ENCODE data around the gene SULT1E1. TPM values are rescaled to one million over a fixed set of nuclear protein-coding genes. Genes with fewer than 3 reads are reported as not detected.

SULT1E1 gene
- total and polyA plus RNA-seq, 4 donors: 1.8 to 63.0 (median 20.4) TPM

- H3K4me1 ChIP-seq (ENCODE audit: control insufficient read depth in 4 of 4, insufficient read depth in 4 of 4, low read length in 3 of 4): no peaks in the 10 kb centered on the region
These were observed 34.2 kb upstream of the SULT1E1 start for GRCh38 chr4:69894186-69894585.

DNA sequence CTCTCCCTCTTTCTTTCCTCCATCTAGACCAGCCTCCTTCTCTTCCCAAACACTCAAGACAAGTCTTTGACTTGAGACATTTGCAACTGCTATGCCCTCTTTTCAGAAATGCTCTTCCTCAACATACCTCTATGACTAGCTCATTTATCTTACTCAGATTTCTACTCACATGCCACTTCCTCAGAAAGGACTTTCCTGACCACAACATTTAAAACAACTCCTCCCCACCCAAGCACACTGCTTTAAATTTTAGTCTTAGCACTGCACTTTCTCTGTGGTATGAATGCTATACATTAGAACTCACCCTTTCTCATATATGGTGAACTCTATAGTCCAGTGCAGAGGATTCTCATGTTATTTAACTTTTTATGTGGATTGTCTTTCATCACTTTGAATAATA lies 28.4 kb upstream of the SULT1E1 start:
- Histone ChIP-seq H3K4me1 (ENCODE audit: control insufficient read depth in 4 of 4, insufficient read depth in 4 of 4, low read length in 3 of 4) (no peaks in the 10 kb centered on the region), H3K27ac (ENCODE audit: low read depth in 1 of 2, low read length in 2 of 2) (no peak overlapping the region), H3K4me3 (ENCODE audit: low read depth in 1 of 3, low read length in 3 of 3) (no peak overlapping the region), H3K27me3 (ENCODE audit: control insufficient read depth in 4 of 4, insufficient read depth in 4 of 4, low read length in 3 of 4) (no peaks in the 10 kb centered on the region), H3K9ac (ENCODE audit: low read depth in 1 of 2, low read length in 2 of 2) (no peak overlapping the region), H3K9me3 (ENCODE audit: control insufficient read depth in 4 of 4, low read length in 3 of 4) (peaks cover 0 to 1% (median under 1%) of the 10 kb centered on the region in 4 donors), H3K36me3 (ENCODE audit: control insufficient read depth in 4 of 4, insufficient read depth in 3 of 4, low read depth in 1 of 4, low read length in 3 of 4) (no peaks in the 10 kb centered on the region)
- no peak for DNase-seq (ENCODE audit: low spot score)
- TF ChIP-seq SP1 (IDR thresholded peaks at IDR 0.05): no peak
- no peak for TF ChIP-seq YY1 (IDR thresholded peaks at IDR 0.05)
- TF ChIP-seq FOXA2 (IDR thresholded peaks at IDR 0.05): no peak
- no peak for TF ChIP-seq EGR1 (IDR thresholded peaks at IDR 0.05; ENCODE audit: low read depth in 2 of 2)
- TF ChIP-seq MAX (IDR thresholded peaks at IDR 0.05): no peak
- TF ChIP-seq RXRA (IDR thresholded peaks at IDR 0.05): no peak
- TF ChIP-seq TAF1 (conservative IDR thresholded peaks at IDR 0.05): no peak
- no peak for TF ChIP-seq ATF3 (IDR thresholded peaks at IDR 0.05)
- TF ChIP-seq JUND (IDR thresholded peaks at IDR 0.05): no peak
- no peak for TF ChIP-seq REST (IDR thresholded peaks at IDR 0.05)
- no peak for TF ChIP-seq NR2F2 (IDR thresholded peaks at IDR 0.05)

More at GRCh38 chr4:69894186-69894585, 34.2 kb upstream of the SULT1E1 start:
- no peak overlapping the region for H3K27ac ChIP-seq (ENCODE audit: low read depth in 1 of 2, low read length in 2 of 2)
- no peak for DNase-seq (ENCODE audit: low spot score)
- no peak overlapping the region for H3K4me3 ChIP-seq (ENCODE audit: low read depth in 1 of 3, low read length in 3 of 3)
- TF ChIP-seq FOXA2 (IDR thresholded peaks at IDR 0.05) (no peak), YY1 (IDR thresholded peaks at IDR 0.05) (no peak), RXRA (IDR thresholded peaks at IDR 0.05) (no peak), SP1 (IDR thresholded peaks at IDR 0.05) (no peak), EGR1 (IDR thresholded peaks at IDR 0.05; ENCODE audit: low read depth in 2 of 2) (no peak), TAF1 (conservative IDR thresholded peaks at IDR 0.05) (no peak), GABPA (IDR thresholded peaks at IDR 0.05 in 1 of 2, conservative IDR thresholded peaks at IDR 0.05 in 1 of 2) (no peak), RAD21 (IDR thresholded peaks at IDR 0.05) (no peak), REST (IDR thresholded peaks at IDR 0.05) (no peak), CTCF (IDR thresholded peaks at IDR 0.05; ENCODE audit: low read depth, low read length, missing input control) (no peak), NR2F2 (IDR thresholded peaks at IDR 0.05) (no peak)
- 18% methylated on average over 5 of the region's 5 CpGs for WGBS
- H3K27me3 ChIP-seq (ENCODE audit: control insufficient read depth in 4 of 4, insufficient read depth in 4 of 4, low read length in 3 of 4): no peaks in the 10 kb centered on the region
- H3K9me3 ChIP-seq (ENCODE audit: control insufficient read depth in 4 of 4, low read length in 3 of 4): no peaks in the 10 kb centered on the region
- no peak overlapping the region for H3K9ac ChIP-seq (ENCODE audit: low read depth in 1 of 2, low read length in 2 of 2)
- H3K36me3 ChIP-seq (ENCODE audit: control insufficient read depth in 4 of 4, insufficient read depth in 3 of 4, low read depth in 1 of 4, low read length in 3 of 4): no peaks in the 10 kb centered on the region
